ENCODE results near the gene KAZN.

DNA sequence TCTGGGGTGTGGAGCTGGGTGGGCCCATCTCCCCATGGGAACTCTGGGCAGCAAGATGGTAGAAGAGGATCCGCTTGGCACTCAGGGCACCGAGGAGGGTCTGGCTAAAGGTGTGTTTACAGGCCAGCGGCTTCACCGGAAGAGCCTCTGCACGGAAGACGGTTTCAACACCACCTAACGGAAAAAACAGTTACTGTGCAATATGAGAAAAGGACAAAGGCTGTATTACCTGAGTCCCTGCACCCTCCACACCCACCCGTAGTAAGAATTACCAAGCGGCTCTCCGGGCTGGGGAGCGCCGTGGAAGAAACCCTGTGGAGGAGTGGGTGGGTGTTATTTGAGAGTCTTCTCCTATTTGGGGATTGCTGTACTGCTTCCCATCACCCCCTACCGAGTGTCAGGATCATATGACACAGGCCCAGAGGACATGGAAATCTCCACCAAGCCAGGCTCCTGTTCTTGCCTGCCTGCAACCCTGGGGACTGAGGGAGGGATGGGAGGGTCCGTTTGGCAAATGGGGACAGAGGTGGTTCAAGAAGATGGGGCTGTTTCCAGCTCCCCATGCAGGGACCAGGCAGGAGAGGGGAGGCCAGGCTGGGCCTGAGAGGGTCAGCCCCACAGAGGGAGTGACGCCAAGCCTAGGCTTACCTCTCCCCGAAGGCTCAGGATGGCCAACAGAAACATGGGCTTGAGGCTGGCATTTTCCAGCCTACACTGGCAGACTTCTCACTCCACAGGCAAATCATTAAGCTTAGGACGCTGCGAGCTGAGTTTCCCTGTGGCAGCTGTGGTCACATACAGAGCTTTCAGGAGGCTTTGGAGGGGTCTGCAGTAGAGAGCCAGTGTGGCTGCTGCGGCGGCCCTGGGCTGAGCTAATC is 351.6 kb downstream of the KAZN start:
- TF ChIP-seq, protein P1, sequence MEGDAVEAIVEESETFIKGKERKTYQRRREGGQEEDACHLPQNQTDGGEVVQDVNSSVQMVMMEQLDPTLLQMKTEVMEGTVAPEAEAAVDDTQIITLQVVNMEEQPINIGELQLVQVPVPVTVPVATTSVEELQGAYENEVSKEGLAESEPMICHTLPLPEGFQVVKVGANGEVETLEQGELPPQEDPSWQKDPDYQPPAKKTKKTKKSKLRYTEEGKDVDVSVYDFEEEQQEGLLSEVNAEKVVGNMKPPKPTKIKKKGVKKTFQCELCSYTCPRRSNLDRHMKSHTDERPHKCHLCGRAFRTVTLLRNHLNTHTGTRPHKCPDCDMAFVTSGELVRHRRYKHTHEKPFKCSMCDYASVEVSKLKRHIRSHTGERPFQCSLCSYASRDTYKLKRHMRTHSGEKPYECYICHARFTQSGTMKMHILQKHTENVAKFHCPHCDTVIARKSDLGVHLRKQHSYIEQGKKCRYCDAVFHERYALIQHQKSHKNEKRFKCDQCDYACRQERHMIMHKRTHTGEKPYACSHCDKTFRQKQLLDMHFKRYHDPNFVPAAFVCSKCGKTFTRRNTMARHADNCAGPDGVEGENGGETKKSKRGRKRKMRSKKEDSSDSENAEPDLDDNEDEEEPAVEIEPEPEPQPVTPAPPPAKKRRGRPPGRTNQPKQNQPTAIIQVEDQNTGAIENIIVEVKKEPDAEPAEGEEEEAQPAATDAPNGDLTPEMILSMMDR (IDR thresholded peaks at IDR 0.05): no peak
- no peak for TF ChIP-seq POLR2A (IDR thresholded peaks at IDR 0.05)

Data from body of pancreas (tissue), 4 donors.